Medulla oblongata (tissue), 1 donor: Measurements from ENCODE around the gene GRIN2A.

Source experiments
- DNase-seq: peaks from one replicate; pipeline ENCODE4 v3.0.0-alpha.2; 2015; ENCODE audit errors: extremely low spot score

The GRIN2A gene

GRCh38 chr16:10033556-10033955 lies 148.7 kb downstream of the GRIN2A start:
- DNase-seq: no peak

GRCh38 chr16:10031955-10032354 lies 150.3 kb downstream of the GRIN2A start:
- DNase-seq: no peak

GRCh38 chr16:10031473-10031872 lies 150.8 kb downstream of the GRIN2A start:
- DNase-seq: no peak

- no peak for DNase-seq
Observed at GRCh38 chr16:10028644-10029043, 153.6 kb downstream of the GRIN2A start.

DNA sequence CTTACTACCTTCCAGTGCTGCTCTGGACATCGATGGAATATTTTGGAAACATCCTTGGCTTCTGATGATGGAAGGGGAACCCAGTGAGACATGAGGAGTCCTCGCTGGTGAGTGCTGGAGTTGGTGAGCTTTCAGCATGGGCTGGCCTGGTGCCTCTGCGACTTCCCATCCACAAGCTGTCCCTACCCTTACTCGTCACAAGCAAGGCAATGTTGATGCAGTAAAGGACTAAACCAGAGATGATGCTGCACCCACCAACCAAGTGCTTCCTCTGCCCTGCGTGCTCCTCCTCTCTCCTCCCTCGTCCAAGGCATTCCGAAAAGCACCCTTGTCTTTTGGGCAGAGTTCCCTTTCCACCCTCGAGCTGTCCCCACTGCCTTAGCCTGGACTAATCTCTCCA lies 154.7 kb downstream of the GRIN2A start:
- DNase-seq: no peak

DNA sequence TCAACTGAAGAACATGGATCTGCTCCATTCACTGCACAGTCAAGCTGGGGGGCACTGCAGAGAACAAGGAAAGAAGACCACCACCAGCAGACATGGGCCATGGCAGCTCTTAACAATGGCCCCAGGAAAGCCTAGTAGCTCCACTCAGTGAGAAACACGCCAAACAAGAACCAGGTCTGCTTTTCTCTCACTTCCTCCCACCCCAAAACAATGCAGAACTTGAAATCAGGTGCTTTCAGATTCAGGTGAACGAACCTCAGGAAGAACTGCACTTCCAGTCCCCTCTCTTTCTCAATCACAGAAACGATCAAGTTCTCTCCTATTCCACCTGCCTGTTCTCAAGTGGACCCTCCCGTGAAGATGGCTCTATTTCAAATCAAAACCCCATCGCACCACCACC lies 155.6 kb downstream of the GRIN2A start:
- no peak for DNase-seq

- DNase-seq: no peak
Observed at GRCh38 chr16:10022098-10022497, 160.1 kb downstream of the GRIN2A start.

GRCh38 chr16:10020866-10021265 lies 161.4 kb downstream of the GRIN2A start:
- DNase-seq: no peak

DNA sequence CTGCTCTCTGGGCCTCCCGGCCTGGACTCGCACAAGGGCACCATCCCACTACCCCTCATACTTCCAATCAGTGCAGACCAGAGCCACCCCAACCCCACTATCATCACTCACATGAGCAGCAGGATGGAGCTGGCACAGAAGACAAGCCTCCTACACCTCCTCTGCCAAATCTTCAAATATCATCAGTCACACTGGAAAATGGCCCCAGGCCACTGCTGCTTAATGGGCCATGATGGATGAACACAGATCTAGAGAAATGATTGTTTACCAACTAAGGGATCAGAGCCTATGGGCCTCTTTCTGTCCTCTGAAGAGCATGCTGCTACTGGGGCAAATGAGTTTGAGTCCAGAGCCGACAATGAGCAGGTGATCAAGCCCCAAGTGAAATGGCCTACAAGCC lies 165.5 kb downstream of the GRIN2A start:
- DNase-seq: no peak

- DNase-seq: no peak
Observed at GRCh38 chr16:10015397-10015796, 166.8 kb downstream of the GRIN2A start.

DNA sequence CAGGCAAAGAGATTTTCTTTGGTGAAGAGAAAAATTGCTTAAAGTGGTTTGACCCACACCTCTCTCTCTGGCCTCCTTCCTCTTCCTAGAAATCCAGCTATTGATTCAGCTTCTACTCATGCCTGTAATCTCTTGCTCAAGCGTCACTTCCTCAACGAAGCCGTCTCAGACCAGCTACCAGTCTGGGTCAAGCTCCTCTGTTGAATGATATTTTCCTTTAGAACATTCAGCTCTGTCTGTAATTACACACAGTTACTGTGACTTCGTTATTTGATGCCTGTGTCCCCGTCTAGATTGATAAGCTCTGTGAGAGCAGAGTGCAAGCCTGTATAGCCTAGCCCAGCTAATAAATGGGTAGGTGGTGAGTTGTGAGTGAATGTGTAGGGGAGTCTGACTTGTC lies 168.5 kb downstream of the GRIN2A start:
- no peak for DNase-seq

GRCh38 chr16:10013364-10013763 lies 168.9 kb downstream of the GRIN2A start:
- peak; percentile 74 for DNase-seq

- peak; percentile 80 for DNase-seq
Observed at GRCh38 chr16:10009684-10010083, 172.5 kb downstream of the GRIN2A start.

GRCh38 chr16:10003486-10003885 lies 178.7 kb downstream of the GRIN2A start:
- no peak for DNase-seq

- no peak for DNase-seq
Observed at GRCh38 chr16:10001258-10001775, 180.9 kb downstream of the GRIN2A start.

GRCh38 chr16:9996221-9996620 lies 186.0 kb downstream of the GRIN2A start:
- no peak for DNase-seq

- no peak for DNase-seq
Observed at GRCh38 chr16:9992441-9992840, 189.8 kb downstream of the GRIN2A start.

DNA sequence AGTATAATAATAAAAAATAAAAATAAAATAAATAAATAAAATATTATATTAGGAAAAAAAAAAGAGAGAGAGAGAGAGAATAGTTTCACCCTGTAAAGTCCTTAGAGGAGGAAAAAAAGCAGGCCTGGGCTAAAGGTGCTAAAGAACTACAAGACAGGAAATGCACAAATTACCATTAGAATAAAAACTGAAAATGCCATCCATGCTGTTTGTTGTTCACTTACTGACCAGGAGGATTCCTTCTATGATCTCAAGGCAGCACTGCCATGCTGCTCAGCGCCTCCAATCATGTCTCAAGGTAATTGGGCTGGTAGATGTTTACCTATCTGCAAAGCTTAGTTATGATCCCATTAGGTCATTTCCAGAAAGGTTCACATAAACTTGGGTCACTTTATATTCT lies 201.2 kb downstream of the GRIN2A start:
- no peak for DNase-seq

- no peak for DNase-seq
Observed at GRCh38 chr16:9978160-9978725, 204.0 kb downstream of the GRIN2A start.

- no peak for DNase-seq
Observed at GRCh38 chr16:9977333-9977897, 204.8 kb downstream of the GRIN2A start.

DNA sequence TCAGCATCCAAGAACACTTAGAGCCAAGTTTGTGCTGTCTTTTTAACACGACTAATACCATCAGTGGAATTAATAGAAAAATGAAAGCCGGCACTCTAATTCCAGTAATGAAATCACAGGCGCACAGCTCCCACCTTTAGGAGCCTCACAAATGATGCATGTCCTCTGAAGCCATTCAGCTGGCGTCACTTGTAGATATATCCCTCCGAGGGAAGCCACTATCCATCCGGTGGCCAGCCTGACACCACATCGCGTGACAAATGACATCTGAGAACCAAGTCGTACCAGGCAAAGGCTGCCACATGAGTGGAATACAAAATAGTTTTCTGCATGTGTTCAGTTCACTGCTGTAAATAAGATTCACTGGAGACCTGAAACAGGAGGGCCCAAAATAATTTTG lies 205.6 kb downstream of the GRIN2A start:
- DNase-seq: peak; percentile 93

- DNase-seq: no peak
Observed at GRCh38 chr16:9971907-9972306, 210.3 kb downstream of the GRIN2A start.

DNA sequence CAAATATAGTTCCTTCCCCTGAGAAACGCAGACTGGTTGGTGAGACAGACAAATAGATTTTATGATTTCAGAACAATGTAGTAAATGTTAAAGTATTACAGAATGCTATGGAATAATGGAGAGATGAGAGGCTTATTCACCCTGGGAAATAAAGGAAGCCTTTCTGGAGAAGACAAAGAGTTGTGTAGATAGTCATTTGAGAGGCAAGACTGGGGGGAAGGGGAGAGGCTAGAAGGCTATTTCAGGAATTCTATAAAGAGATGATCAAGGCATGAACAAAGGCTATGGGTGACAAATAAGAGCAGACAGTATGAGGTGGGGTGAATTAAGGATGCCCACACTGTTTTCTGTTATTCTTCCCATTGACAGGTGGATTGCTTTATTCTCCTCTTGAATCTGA lies 211.4 kb downstream of the GRIN2A start:
- peak; percentile 86 for DNase-seq

DNA sequence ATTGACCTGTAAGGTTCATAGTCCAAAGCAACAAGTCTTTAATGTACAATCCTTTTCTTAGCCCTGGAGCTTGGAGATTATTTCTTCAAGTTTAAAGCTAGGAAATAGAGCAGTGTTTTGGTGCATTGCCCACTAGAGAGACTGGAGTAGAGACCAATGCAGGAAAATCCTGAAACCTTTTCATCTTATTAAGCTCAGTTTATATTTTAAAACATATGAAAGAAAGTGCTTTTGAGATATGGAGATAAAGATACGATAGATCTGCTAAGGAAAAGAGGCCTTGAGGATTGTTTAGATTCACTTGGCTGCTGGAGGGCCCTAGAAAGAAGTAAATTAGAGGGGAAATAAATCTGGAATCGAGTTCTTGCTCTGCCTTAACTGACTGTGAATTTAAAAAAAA lies 212.0 kb downstream of the GRIN2A start:
- DNase-seq: peak; percentile 20
